GM19397 (cell line): Measurements from ENCODE around the gene HAND1.

Source experiments
- ATAC-seq: cut with Tn5 transposase; IDR thresholded peaks from one replicate; pipeline ENCODE4 v1.9.1; 2021; ENCODE audit warnings: mild to moderate bottlenecking, moderate library complexity; ENCODE audit not compliant: unreplicated experiment

HAND1 gene

DNA sequence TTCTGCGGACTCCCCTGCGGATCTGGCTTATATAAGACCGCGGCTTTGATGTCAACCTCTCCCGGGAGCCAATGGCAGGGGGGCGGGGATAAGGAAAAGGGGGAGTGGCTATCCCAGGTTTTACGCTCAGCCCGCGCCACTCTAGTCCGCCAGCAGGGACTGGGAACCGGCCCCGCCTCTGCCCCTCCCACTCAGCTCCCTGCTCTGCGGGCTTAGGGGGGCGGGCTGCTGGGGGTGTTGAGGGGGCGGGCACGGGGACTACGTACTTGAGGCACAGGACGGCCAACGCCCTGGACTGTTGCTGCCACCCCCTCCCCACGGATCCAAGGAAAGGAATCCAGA is at the start of gene HAND1:
HAND1 (minus strand) TSS at position 4 of the 342 bp plus-strand sequence. CDS start 219 bp downstream, outside the sequence.
- ATAC-seq, result no peak

DNA sequence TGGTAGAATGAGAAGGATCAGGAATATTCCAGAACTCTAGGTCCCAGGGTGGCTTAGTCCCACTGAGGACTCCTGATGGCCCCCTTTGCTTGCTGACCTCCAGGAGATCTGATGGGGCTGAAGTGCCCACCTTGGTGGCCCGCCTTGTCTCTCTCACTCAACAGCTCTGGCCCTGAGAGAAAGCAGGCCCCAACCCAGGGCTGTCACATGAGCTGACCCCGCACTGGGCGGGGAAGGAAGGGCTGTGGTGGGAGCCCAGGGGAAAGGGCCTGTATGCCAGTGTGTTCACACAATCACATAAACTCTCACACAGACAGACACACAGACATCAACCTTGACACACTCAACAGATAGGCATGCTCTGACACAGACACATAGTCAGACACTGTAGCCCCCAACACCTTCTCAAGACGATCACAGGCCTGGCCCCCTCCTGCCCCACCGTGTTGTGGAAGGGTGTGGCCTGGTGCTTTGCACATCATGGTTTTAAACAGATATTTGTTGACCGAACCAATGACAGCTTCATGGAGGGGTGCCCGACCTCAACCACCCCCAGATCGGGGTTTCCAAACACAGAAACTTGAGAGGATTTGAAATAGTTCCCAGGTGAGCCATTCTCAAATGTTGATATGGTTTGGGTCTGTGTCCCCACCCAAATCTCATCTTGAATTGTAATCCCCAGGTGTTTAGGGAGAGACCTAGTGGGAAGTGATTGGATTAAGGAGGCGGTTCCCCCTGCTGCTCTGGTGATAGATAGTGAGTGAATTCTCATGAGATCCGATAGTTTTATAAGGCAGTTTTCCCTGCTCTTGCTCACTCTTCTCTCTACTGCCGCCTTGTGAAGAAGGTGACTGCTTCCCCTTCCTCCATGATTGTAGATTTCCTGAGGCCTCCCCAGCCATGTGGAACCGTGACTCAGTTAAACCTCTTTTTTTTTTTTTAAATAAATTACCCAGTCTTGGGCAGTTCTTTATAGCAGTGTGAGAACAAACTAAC is 48.5 kb upstream of the HAND1 start:
- ATAC-seq, result no peak

DNA sequence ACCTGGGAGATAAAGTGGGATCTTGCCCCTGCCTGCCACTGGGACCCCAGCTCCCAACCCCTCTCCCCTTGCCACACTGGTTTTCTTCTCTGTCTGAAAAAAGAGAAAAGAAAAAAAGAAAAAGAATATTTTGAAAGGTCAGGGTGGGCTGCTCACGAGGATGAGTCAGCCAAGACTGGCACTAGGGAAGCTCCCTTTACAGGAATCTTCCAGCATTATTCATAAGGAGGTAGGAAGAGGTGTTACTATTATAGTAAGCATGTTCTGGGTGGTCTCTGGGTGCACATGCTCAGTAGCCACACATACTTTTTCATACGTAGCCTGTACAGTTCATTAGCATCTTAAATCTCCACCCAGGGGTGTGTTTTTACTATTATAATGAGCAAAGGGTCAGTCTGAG is 46.8 kb upstream of the HAND1 start:
- ATAC-seq, result no peak

DNA sequence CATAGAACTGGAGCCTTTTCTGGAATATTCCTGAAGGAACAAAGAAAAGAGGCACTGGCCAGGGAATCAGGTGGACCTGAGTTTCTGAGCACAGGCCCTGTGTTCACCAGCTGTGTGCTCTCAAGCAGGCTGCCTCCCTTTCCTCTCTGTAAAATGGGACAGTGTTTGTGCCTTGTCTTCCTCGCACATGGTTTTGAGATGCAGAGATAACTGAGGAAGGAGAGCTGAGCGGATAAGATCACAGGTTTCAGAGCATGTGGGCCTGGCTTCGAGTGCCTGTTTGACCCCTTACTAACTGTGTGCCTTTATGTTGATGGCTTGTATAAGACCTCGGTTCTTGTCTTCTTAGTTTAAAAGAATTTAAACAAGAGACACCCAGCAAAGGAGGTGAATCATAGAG is 46.2 kb upstream of the HAND1 start:
- ATAC-seq, result no peak

DNA sequence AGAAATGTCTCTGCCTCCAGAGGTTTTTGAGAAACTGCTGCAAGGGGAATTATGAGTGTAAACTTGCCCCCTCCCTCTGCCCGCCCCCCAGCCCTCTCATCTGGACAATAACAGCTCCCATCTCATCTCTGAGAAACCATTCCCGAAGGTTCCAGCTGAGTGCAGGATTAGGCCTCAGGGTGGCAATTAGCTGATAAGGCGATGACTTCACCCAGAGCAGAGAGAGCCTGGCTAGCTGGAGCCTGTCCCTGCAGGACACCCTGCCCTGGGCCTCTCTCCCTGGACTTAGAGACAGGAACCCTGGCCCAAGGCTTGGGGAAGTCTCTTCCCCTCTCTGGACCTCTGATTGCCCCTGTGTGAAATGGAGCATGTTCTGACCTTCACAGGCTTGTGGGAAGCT is 45.7 kb upstream of the HAND1 start:
- no peak for ATAC-seq

DNA sequence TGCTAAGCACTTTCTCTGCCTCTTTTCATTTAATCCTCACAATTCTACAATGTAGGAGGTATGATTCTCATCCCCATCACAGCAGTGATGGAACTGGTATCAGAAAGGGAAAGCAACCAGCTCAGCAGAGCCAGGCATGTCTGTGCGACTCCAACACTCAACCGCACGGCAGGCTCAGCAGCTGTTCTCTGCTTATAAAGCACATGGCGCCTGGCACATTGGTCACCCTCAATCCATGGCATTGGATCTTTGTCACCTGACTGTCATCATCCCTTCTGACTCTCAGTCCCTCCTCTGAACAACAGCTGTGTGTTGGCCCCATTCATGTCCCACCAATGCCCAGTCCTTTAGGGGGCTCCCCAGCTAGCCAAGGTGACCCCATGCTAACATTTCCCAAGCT is 45.1 kb upstream of the HAND1 start:
- no peak for ATAC-seq

DNA sequence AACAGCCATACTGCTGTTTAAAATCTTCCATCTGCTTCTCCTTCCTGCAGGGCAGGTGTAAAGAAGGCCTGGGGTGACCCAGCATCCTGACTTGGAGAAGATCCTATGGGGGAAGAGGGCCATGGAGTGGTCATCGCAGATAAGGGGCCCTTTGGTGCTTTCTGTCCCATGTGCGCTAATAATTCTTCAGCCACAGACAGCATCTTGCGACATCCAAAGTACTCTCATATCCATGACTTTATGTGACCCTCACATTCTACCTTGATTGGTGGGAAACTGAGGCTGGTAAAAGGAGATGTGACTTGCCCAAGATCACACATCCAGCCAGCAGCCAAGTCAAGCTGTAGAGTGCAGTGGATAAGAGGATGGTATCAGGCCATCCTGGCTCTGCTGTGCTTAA is 44.3 kb upstream of the HAND1 start:
- ATAC-seq, result no peak

DNA sequence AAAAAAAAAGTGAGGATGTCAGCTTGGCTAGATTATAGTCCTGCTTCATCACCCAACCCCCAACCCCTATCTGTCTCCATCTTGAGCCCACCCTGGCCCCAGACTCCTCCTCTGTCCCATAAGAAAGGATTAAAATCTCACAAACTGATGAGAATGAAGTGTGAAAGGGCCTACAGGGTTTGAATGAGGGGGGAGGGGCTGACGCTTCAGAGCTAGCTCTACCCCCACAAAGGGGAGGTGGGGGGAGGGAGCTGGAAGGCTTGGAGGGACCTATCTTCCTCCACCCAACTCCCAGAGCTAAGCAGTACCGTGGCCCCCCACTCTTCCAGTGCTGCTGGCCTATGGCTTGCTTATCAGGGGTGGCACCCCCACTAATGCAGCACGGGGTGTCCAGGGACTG is 43.7 kb upstream of the HAND1 start:
- ATAC-seq, result no peak

DNA sequence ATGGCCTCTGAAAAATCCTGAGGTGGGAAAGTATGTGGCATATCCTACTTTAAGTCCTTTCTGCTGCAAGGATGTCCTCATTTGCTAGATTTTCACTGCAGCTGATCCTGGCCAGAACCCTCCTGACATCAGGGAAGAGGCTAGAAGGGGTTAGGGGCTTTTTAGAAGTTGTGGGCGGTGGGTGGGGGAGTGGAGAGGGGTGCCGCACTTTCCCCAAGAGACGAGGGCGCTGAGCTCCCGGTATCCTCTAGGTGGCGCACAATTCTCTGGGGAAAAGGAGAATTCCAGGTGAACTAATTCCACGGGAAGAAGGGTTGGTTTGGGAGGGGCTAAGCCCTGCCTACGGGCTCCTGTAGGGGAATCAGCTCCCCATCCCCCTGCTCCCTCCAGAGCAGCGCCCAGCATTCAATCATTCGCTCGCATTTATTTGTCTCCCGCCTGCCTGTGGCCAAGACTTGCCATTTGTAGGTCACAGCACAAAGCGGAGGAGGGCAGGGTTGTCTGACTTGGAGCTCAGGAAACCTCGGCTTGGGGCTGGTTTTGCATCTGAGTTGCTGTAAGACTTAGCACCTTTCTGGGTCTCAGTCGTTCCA is 42.9 kb upstream of the HAND1 start:
- ATAC-seq, result no peak

DNA sequence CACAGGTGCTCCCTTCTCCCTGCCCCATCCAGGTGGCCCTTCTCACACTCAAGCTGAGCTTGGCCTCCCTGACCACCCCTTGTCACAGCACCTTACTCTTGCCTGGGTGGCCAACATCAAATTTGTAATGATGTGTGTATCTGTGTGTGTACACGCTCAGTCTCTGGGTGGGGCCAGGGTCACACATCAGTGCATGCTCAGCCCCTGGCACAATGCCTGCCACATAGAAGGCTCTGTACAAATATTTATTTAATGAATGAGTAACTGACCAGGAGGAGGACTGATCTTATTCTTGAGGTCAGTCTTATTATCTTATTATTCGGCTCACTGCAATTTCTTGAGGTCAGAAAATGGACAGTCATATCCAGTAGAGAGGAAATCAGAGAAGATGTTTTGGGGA is 41.3 kb upstream of the HAND1 start:
- no peak for ATAC-seq

DNA sequence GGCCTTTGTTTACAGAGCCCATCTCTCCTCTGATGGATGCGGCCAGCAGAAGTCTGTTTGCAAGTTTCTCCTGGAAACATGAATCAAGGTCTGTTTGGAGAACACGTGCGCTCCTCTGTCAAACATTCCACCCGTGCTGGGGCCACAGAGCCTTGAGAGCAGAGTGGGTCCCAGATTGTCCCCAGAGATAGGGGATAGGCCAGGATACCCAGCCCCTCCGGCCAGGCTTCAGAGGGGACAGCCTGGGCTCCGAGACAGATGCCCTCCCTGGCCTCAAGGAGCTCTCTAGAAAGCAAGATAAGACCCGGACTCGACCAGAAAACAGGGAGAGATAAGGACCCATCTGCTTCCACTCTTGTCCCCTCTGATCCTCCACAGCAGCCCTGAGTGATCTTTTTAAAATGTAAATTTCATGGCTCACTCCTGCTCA is 40.4 kb upstream of the HAND1 start:
- no peak for ATAC-seq

DNA sequence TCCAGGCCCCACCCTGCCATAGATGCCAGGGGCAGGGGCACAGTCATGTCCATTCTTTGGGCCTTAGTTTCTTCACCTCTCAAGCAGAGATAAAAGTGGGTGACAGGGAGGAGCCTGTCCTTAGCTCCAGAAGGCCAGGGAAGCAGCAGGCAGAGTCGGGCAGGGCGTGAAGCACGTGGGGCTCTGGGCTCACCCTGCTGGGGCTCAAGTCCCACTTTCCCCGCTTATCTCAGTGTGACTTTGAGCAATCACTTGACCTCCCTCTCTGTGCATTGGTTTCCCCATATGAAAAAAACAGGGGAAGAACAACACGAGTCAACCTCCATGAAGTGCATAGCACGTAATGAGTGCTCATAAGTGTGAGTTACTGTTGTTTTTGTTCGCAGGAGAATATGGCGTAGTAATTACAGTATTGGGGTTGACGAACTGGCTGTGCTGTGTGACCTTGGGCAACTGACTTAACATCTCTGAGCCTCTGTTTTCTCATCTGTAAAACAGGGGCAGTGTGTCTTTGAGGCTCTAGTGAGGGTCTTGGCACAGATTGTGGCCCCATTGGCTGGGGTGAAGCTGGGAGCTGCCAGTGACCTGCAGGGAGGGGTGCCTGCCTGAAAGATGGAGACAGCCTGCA is 39.9 kb upstream of the HAND1 start:
- no peak for ATAC-seq

DNA sequence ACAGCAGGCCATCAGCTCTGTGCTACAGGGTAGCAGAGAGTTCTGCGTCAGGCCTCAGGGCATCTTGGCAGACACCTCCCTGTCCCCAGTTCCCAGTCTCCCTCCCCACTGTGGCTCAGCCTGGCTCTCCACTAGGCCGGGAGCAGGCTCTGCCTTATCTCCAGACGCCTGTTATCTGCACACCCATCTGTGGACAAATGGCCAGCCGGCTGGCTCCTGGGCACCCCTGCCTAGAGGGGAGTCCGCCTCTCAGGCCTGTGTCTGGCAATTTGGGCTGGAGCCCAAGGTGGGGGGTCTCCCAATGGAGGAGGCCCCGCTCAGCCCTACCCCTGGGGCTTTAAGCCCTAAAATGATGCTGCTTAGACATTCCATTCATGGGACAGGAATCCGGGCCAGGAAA is 39.2 kb upstream of the HAND1 start:
- no peak for ATAC-seq

DNA sequence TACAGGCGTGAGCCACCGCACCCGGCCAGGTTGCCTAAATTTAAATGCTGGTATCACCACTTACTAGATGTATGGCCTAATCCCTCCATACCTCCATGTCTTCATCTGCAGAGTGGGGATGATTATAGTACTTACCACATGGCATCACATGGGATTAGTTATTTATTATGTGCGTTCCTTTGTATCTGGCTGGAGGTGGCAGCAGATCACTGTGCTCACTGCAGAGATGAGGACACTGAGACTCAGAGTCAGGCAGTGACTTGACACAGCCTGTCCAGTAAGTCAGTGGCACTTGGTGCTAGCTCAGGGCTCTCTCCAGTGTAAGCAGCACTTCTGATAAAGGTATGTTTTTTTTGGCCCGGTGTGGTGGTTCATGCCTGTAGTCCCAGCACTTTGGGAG is 38.4 kb upstream of the HAND1 start:
- ATAC-seq, result no peak

DNA sequence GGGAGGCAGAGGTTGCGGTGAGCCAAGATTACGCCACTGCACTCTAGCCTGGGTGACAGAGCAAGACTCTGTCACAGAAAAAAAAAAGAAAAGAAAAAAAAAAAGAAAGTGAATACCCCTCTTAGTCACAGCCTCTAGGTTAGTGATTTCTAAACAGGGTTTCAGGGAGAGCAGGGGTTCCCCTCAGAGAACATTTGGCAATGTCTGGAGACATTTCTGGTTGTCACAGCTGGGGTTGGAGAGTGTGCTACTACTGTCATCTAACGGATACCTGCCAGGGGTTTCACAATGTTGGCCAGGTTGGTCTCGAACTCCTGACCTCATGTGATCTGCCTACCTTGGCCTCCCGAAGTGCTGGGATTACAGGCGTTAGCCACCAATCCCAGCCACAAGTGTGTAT is 37.5 kb upstream of the HAND1 start:
- ATAC-seq, result peak; percentile 69

DNA sequence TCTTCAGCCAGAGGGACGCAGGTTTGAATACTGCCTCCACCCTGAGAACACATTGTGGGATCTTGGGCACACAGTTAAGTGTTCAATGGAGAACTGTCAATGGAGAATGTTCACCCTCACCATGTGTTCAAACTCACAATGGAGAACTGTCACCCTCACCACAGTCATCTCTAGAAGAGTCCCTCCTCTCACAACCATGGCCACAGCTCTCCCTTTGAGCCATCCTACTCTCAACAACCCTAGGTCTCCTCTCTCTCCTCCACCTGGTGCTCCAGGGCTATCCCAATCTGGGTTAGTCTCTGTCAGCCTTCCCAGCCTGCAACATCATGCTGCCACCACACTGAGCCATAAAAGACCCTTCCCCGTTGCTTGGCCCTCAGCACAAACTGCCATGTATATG is 36.3 kb upstream of the HAND1 start:
- ATAC-seq, result no peak

DNA sequence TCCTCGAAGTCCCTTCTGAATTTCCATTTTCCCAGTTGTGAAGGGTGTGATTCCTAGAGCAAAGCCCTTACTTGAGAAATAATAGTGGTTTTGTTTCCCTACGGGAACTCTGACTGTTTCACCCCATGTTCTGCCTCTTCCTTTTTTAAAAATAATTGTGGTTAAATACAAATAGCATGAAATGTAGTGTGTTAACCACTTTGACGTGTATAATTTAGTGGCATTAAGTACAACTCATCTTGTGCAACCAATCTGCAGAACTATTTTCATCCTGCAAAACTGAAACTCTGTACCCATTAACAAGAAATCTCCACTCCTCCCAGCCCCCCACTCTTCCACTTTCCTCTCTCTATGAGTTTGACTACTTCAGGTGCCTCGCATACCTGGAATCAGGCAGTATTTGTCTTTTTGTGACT is 35.6 kb upstream of the HAND1 start:
- ATAC-seq, result no peak

DNA sequence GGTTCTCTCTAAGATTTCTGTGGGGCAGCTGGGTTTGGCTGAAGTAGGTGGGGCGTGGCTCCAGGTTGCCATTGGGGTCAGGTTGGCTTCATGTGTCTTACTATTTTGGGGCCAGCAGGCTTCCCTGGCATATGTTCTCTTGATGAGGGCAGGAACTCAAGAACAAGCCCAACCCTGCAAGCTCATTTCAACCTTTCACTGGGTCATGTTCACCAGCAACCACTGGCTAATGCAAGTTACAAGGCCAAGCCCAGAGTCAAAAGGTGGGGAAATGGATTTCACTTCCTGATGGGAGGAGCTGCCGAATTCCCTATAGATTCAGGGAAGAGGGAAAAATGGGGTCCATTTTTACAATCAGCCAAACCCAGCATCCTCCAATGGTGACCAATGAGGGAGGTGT is 34.0 kb upstream of the HAND1 start:
- ATAC-seq, result no peak

DNA sequence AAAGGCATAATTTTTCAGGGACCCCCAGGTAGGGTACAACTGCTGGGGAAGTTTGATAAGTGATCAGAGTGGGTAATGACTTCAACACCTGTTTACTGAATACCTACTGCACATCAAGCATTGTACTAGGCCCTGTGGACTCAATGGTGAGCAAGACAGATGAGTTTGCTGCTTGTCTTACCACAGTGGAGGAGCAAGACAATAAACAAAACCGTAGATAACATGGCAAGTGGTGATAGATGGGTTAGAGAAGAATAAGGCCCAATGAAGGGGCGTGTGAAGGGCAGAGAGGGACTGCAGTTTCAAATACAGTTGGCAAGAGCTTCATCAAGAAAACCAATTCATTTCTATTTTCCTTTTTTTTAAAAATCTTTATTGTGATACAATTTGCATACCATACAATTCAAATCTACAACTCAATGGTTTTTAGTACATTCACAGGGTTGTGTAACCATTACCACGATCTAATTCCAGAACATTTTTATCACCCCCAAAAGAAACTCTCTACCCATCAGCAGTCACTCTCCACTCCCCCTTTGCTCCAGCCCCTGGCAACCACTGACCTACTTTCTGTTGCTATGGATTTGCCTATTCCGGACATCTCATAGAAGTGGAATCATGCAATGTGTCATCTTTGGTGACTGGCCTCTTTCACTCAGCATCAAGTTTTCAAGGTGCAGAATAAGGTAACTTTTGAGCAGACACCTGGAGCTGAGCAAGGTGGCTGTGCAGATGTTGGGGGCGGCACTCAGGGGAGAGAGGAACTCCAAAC is 31.9 kb upstream of the HAND1 start:
- ATAC-seq, result no peak

DNA sequence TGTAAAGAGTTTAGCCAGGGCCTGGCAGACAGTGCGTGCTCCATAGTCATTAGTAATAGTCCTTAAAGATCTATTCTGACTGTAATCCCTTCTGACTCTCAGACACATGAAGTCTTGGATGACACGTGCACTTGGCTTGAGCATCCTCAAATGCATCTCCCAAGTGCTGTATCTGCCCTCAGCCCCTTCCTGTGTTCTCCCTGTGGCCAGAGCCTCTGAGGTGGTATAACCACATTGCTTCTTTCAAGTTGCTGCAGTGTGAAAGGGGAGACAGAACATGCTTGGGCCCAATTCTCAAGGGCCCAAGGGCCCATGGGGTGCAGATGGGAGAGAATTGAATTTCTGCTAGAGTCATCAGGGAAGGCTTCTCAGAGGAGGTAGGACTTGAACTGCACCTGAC is 30.1 kb upstream of the HAND1 start:
- no peak for ATAC-seq

DNA sequence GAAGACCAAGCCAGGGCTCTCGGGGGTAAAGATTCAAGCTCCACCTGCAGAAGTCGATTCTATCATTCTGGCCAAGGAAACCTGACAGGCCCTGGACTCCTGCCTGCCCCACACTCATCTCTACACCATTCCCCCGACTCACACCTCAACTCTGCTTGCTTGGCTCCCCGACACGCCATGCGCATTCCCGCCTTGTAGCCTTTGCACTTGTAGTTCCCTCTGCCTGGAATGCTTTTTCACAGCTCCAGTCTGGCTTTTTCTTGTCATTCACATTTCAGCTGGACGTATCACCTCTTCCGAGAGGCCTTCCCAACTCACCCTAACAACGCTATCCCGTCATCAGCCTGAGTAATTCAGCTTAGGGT is 28.7 kb upstream of the HAND1 start:
- ATAC-seq, result no peak
